22Rv1 (cell line): Measurements from ENCODE around the gene KCTD5.

Experiments
- CTCF ChIP-seq: fragments of 450-650 bp; IDR thresholded peaks from 2 replicates; pipeline ENCODE4 v1.5.1; 2017; ENCODE audit warnings: mild to moderate bottlenecking
- ZFX ChIP-seq: fragments of 450-650 bp; IDR thresholded peaks from 2 replicates; pipeline ENCODE4 v1.6.1; 2017; ENCODE audit warnings: antibody characterized with exemption, borderline replicate concordance

- no peak for TF ChIP-seq CTCF
- TF ChIP-seq ZFX = no peak
Observed at GRCh38 chr16:2705351-2705750, 23.0 kb downstream of the KCTD5 start.
